GM19239 (cell line): ENCODE measurements around the gene ATP1A1.

Experiments used
- DNase-seq: peaks from one replicate; pipeline ENCODE4 v3.0.0; 2011; ENCODE audit warnings: low spot score; ENCODE audit not compliant: insufficient read length
- FAIRE-seq: peaks from 2 replicates; lab custom pipeline; 2011; peaks lifted over from hg19 to GRCh38; lab: Jason Lieb, UNC

ATP1A1 gene

DNA sequence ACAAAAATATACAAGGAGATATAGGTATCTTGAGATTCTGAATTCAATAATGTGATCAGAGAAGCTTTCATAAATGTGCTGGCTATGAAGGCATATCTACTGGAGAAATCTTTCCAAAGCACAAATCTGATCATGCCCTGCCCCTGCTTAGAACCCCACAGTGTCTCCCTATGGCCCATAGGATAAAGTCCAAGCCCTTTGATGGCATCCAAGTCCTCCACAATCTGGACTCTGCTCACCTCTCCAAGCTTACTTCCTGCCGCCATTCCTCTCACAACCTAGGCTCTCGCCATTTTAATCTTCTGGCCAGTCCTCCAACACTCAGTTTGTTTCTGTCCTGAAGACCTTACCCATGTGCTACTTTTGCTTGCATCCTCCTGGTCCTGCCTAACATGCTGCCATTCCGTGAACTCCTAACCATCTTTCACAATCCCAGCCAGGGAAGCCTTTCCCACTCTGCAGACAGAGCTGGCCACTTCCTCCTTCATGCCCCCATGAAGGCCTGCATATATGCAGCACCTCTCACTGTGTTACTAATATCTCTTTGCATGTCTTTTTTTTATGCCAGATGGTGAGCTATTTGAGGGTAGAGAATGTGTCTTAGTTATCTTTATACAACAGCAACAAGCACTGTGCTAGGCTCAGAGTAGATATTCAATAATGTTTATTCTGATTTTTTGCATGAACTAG lies 5.6 kb upstream of the ATP1A1 start:
- DNase-seq (no peak), FAIRE-seq (no peak)

DNA sequence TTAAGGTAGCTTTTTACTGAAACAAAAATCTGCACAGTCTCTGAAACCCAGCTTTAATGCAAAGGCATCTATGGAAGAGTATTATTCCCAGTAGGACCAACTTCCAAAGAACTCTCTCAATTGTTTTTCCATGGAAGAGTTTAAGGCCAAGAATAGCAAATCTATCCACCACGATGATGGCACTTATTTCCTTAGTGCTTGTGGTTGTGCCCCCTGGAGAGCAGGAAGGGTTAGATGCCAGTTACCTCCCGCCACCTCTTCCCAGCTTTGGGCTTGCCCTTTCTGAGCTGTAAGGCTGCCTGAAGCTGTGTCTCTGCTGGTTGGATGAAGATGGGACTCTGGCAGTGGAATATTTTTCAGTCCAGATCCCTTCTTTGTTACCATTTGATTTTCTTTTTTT lies 4.8 kb upstream of the ATP1A1 start:
- no peak for FAIRE-seq
- no peak for DNase-seq

DNA sequence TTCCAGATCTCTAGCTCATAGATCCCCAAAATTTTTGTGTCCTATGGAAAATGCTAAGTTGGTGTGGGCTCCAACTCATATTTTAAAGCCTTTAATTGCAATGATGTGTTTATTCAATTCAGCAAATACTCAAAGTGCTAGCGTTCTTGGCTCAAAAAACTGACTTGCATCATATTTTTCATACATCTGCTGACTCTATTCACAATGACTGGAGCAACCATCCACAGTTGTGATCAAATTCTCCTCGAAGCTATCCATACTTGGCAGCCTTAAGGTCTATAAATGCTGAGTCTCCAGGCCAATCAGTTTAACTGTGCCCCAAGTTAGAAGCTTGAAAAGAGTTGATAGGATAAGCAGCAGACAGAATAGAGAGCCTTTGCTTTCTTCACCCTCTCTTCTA lies 2.9 kb upstream of the ATP1A1 start:
- FAIRE-seq = no peak

DNA sequence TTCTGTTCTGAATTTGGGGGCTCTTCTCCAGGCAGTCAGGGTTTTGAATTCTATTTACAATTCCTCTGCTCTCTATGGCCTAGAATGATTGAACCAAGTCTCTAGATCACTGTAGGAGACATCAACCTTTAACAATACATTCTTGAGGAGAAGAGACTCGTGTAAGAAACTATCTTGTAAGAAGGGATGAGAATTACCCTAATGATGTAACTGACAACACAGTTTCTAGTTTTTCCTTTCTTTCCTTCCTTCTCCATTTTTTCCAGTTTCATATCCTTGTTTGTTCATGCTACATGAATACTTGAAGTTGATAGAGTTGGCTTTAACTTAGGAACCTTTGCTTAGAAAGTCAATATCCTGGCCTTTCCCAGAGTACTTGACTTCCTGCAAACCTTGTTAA lies 1.3 kb upstream of the ATP1A1 start:
- DNase-seq (no peak), FAIRE-seq (no peak)

More for the DNA sequence above, 2.9 kb upstream of the ATP1A1 start:
- no peak for DNase-seq

DNA sequence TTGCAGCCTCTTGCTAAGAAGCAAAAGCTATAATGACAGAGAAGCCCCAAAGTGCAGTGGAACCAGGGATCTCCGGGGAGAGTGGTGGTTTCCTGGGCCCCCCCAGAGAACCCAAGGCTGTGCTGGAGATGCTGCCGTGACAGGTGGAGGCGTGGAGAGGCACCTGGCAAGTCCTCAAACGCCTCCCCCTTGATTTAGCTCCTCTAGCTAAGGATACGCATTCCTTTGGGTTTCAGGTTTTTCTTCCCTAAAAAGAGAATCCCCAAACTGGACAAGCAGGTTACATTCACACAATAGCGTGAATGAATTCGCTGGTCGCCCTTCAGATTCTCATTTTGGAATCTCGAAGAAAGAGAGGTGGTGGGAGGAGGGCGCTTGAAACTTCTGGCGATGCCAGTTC lies 853 bp upstream of the ATP1A1 start:
- FAIRE-seq = no peak
- DNase-seq = no peak

DNA sequence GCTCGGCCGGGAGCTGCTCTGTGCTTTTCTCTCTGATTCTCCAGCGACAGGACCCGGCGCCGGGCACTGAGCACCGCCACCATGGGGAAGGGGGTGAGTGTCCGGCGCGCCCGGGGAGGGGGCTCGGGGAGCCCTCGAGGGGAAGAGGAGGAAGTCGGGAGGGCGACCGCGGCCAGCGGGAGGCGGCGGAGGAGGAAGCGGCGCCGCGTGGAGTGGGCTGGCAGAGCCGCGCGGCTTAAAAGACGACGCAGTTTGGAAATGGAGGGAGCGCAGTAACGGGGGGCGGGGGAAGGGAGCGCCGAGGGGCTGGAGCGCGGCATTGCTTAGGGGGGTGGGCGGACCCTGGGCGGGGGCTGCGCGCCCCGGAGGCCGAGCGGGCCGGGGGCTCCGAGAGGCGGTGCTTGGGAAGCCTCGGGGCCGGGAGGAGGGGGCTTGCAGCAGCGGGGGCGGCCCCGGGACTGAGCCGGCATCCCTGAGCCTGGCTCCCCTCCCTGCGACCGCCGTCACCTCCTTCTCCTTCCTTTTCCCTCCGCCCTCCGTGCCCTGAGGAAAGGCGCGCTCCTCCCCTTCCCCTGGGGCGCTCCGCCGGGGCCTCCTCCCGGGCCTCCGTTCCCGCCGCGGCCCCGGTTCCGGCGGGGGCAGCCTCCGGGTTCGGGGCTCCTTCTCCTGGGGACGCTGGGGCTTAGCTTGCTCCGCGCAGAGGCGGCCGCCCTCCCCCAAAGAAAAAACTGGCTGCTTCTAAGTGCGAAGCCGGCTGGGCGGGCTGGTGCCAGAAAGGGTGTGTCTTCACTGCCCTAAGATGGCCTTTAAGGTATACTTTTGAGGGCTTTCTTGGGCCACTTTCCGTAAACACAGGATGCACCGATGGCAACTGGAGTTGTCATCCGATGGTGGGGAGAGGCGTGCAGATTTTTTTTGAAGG lies 648 bp downstream of the ATP1A1 start:
- FAIRE-seq = no peak
- no peak for DNase-seq

DNA sequence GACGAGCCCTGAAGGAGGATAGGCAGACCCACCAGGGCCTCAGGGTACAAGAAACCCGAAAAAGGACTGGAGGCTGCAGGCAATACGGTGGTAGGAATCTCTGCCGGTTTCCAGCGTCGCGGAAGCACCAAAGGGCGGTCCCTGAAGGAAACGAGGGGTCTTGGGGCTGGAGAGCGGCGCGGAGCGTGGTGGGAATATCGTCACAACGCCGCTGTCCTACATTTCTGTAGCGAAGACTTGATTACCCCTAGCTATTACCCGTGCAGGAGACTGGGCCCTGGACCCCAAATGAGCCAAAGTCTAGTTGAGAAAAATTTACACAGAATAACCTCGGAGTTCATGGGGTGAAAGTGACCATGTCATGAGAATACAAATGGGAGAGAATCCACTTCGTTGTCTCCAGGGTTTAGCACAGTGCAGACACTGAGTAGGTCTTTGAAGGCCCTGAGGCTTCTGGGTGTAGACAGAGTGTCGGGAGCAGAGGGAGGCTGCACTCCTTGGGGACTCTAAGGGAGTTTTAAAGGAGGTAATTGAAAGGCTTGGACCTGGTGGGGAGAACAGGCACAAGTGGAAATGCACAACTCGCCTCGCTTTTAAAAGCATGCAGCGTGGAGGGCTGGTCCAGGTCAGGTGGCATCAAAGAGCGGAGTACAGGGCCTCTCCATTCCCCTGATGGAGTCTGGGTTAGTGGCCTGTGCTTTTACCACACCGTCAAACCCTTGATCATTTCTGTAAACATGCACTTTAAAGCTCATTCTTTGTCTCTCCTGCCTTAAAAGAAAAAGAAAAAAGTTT lies 1.5 kb downstream of the ATP1A1 start:
- FAIRE-seq = no peak

DNA sequence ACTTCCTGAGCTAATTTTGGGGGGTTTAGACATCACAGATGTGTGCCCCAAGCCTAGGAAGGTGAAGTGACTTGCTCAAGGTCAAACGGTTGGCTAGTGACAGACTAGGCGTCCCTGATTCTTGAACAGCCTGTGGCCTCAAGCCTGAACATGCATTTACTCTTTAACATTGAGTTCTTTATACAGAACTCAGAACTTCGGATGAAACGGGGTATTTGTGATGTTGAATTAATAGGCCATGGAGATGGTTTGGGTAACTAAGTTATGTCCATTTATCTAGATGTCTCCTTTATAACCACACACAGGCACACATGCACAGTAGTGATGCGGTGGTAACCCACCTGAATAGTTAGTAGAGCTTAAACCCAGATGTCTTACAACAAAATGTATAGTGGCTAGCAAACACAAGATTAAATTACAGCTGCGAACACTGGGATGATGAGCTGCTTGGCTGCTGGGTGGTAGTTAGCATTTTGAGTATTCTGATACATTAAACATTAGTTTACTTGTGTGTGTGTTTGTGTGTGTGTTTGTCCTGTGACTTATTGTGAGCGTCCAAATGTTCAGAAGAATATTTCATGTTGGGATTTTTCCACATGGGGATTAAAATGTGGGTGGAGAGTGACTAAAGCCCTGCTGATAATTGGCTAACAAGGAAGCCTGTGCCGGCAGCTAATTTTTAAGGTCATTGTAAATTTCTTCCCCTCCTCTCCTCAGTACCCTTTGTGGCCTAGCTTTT lies 2.3 kb downstream of the ATP1A1 start:
- DNase-seq (no peak), FAIRE-seq (no peak)

More for the DNA sequence above, 1.5 kb downstream of the ATP1A1 start:
- no peak for DNase-seq

DNA sequence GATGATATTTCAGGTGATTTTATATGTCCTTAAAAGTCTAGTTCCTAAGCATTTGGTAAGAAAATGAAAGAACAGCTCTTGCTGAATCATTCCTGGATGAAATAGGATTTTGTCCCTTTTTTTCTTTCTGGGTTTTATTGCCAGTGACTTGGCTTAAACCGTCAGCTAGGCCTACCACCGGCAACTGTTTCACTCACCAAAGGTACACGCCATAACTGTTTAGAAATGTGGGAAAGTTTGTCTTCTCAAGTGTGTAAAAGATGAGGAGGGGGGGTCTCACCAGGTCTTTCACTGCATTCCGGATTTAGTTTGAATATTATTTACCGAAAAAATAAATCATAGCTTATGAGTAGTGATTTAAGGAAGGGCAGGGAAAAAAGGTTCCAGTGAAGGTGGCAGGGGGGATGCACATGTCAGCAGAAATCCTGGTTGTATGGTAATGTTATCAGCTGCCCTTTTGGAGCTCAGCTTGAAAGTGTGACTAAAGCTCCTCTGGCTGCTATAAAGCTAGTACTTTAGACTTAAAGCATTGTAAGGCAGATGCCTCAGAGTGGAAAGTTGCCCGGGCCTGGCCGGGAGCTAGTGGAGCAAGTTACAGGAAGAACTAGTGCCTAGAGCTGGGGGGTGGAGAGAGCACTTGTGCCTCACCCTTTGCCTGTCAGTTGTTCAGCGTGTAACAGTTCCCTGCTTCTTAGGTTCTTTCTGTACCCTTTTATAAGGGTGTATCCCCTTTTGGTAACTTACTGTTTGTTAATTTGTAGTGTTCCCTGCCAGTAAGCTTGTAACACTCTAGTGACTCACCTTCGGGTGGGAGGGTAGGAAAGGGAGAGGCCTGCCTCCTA lies 3.1 kb downstream of the ATP1A1 start:
- FAIRE-seq = peak; percentile 65
- no peak for DNase-seq

DNA sequence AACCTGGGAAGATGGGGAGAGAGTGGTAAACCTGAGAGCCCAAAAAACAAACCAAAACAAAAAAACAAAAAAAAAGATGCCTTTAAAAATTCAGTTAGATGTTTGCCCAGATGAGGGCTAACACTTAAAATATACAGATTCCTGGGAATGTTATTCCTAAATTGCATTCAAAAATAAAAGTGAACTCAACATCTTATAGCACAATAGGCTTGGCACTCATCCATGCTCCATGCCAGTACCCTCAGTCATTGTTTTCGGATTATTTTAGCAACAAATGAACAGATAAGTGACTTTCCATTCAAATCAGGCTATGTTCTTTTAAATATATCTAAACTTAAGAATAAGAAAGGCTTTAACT lies 3.7 kb downstream of the ATP1A1 start:
- no peak for FAIRE-seq

DNA sequence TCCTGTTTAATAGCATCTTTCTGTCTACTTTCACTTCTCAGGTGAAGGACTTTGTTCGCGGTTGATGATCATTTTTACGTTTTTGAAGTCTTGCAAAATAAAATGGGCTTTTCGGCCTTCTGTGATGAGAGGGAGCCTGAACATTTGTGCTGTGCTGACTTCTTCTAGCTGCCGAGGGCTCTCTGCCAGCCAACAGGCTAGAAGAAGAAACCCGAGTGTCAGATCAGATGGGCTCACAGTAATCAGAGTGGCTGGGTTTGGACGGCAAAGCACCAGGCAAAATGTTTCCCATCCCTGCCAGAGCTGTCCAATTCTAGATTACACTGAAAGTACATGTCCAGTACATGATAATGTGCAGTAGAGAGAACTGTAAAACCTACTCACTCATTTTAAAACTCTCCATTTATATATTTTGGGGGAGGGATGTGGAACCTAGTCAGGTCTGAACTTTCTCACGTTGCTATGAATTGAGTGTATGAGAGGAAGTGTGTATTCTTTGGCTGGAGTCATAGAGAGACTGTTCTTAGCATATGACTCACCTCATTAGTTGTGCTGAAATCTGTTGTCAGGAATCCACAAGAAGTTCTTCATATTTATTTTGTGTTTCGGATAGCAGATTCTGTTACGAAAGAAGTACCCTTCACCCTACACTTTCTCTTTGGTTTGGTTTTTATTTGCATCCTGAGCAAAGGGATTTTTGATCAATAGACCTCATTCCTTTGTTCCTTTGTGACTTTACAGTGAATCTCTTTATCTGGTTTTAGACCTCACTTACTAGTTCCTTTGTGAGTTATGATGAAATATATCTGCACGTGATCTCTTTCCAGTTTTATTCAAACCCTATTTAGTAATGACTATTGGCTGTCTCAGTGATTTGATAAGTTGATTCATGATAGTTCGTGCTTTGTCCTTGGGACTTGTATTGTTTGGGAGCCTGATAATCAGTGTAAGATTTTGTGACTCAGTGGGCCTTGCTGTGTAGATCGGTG lies 4.8 kb downstream of the ATP1A1 start:
- DNase-seq (peak; percentile 24), FAIRE-seq (peak; percentile 86)

More for the DNA sequence above, 3.7 kb downstream of the ATP1A1 start:
- no peak for DNase-seq

DNA sequence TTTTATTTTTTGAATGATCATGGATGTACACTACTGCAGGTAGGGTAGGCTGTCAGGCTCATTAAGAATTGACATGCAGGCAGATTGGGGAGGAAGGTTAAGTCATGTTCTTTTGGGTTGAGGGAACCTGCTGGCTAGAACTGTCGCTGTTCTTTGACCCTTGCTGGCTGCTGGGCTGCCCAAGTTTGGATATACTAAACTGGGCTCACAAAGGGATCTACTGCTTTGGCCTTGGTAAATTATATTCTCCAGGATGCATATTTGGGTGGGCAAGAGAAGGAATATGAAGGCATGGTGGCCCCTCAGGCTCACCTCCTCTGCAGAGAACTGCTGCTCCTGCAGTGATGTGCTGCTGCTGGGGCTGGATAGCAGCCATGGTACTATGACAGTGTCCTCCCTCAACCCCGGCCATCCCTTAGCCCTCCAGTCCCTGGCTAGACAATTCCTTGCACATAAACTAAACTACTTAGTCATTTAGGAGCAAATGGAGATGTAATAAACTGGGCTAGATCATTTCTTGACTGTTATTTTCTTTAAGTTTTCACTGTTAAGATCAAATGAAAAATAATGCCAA lies 6.1 kb downstream of the ATP1A1 start:
- FAIRE-seq = no peak
- no peak for DNase-seq

DNA sequence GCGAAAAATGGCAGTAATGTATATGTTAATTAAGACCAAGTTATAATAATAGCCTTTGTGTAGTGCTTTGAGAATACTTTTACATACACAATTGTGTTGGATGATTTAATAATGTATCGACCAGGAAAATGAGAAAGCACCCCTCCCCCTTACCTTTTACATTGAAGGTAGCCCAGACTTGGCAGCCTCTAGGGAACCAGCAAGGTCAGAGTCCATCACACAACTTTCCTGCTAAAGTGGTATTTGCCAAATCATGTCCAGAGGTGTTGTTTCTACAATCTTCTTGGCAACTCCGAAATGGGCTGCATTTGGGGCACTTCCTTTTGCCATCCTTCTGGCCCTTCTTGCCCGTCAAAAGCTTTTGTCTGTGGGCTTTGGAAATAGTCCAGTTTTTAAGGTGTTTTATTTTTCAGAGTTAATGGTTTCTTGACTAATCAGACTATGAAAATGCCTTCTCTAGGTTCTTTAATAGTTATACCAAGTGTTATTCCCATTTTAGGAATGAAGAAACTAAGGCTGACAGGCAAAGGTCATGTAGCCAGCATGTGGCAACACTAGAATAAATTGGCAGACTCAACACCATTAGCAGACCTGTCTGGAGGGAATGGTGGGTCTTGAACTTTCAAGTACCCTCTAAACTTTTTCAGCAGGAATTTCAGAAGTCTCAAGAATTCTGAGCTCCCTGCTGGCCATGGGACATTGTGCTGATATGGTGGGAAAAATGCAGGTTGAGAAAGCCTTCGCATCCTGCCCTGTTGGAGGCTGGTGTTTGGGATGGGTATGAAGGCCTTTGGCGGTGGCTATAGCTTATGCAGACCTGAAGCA lies 6.8 kb downstream of the ATP1A1 start:
- DNase-seq (no peak), FAIRE-seq (no peak)

DNA sequence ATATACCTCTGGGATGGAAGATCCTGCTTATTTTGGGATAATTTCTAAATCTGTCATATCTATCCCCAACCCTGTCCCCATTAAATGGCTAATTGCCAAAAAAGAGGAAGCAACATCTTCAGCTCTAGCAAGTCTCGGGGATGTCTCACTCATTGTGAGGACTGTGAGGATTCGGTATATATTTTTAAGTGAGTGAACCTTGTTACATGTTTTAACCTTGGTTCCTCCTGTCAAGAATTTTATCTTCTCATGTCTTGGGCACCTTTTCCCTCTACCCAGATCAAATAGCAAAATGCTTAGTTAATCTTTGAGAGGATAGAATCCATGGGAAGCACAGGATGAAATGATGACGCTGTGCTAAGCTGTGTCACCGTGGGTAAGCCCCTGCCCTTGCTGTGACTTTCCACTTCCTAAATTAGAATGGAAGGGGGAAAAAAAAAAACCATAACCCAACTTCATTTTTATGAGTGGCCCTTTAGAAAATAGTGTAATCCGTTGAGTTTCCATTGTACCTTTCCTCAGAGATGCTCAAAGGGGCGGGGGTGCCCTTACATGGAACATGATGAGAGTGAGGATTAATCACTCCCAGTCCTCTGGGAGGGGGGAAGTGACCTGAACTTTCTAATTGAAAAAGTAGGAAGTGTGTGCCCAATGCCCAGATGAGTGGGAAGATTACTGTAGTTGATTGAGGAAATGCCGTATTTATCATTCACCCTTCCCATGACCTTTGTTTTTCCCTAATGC lies 7.6 kb downstream of the ATP1A1 start:
- FAIRE-seq = peak; percentile 21
- no peak for DNase-seq

DNA sequence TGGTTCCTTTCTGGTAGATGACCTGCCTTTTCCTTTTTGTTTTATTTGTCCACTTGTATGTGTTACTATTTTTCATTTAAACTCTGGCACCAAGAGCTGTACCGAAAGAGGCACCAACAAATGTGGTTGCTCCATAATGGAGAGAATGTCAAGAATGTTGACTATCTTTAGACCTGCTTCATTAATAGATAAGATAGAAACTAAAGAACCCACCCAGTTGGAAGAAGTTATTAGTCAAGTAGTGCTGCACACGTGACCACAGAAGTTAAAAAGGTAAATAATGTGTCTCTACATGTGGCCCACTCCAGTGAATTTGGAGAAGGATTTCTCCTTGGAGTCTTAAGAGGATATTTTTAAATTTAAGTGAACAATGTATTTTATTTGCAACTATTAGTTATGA lies 9.3 kb downstream of the ATP1A1 start:
- no peak for DNase-seq
- no peak for FAIRE-seq

DNA sequence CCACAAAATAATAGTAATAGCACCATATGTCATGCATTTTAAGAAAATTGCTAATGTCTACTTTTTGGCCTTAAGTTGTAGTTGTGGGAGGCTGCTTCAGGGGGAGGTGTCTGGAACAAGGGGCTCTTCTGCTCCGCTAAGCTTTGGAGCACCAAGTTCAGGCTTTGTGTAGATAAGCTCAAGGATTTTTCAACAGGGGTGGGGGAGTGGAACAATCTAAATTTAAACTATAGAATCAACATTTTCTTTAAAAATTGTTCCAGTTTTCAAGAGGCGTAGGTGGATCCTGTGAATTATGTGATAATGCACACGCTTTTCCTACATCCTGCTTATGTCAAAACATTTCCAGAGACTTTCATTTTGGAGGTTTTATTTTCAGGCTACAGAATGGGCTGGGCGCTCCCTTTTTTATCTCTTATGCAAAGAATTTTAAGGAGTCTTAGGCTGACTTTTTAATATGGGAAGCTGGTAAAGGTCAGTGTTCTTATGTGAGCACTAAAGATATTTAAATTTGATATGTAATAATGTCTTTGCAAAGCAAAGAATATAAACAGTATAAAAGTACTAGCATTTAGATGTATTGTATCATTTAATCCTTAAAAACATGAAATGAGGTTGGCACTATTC lies 9.9 kb downstream of the ATP1A1 start:
- FAIRE-seq (no peak), DNase-seq (no peak)
